H1 (cell line): ENCODE measurements around the gene RPTOR. TPM values are rescaled to one million over a fixed set of nuclear protein-coding genes. Genes with fewer than 3 reads are reported as not detected.

ENCODE experiments used
- CTCF ChIA-PET: fragments of 300-600 bp; sonication (Branson Sonifier 250); formaldehyde crosslinking; loops from one replicate; lab custom pipeline; 2021; ENCODE audit not compliant: partially characterized antibody; lab: Charles Lee
- POLR2A ChIA-PET: fragments of 300-600 bp; sonication (Branson Sonifier 250); formaldehyde crosslinking; loops from one replicate; lab custom pipeline; 2021; ENCODE audit warnings: inconsistent platforms; ENCODE audit not compliant: partially characterized antibody; lab: Charles Lee
- DNase-seq, 2 experiments: peaks; one replicate each; pipeline versions ENCODE4 v3.0.0 to v3.0.0-alpha.2; 2010 to 2022; ENCODE audit warnings: low spot score in 2 of 2, low read depth in 1 of 2, mixed read lengths in 1 of 2
- FAIRE-seq: peaks from 2 replicates; lab custom pipeline; 2011; peaks lifted over from hg19 to GRCh38; lab: Jason Lieb, UNC
- H2AFZ ChIP-seq: 2 replicates; pipeline ENCODE4 v1.8.1; 2012; ENCODE audit warnings: low read length, inconsistent platforms
- H2AK5ac ChIP-seq: 2 replicates; pipeline ENCODE4 v1.6.1; 2013; ENCODE audit warnings: low read depth, low read length
- H2BK120ac ChIP-seq: replicated peaks from 2 replicates; pipeline ENCODE3; 2013; ENCODE audit warnings: low read depth, low read length, inconsistent platforms
- H2BK12ac ChIP-seq: 2 replicates; pipeline ENCODE4 v1.6.1; 2013; ENCODE audit warnings: low read depth, low read length
- H2BK15ac ChIP-seq: 2 replicates; pipeline ENCODE4 v1.6.1; 2013; ENCODE audit warnings: low read length
- H2BK20ac ChIP-seq: 2 replicates; pipeline ENCODE4 v1.6.1; 2013; ENCODE audit warnings: low read length
- H2BK5ac ChIP-seq: 2 replicates; pipeline ENCODE4 v1.6.1; 2013; ENCODE audit warnings: low read depth, low read length
- H3K14ac ChIP-seq: 2 replicates; pipeline ENCODE4 v1.6.1; 2013; ENCODE audit warnings: inconsistent platforms; ENCODE audit not compliant: insufficient read length
- H3K18ac ChIP-seq: 2 replicates; pipeline ENCODE4 v1.6.1; 2013; ENCODE audit warnings: low read length; ENCODE audit errors: extremely low read depth
- H3K23ac ChIP-seq: 2 replicates; pipeline ENCODE4 v1.6.1; 2013; ENCODE audit warnings: inconsistent platforms; ENCODE audit not compliant: insufficient read length
- H3K23me2 ChIP-seq: 2 replicates; pipeline ENCODE4 v1.6.1; 2013; ENCODE audit warnings: low read depth, low read length
- H3K27ac ChIP-seq: 2 replicates; pipeline ENCODE4 v1.6.1; 2011; ENCODE audit warnings: low read depth, low read length, inconsistent platforms
- H3K27me3 ChIP-seq, 4 experiments: replicated peaks in 1 of 4; 1 replicate in 1 of 4; 2 replicates in 3 of 4; pipeline versions ENCODE4 v1.6.1 to v1.8.1; 2011 to 2013; ENCODE audit warnings: low read length in 3 of 4, mild to moderate bottlenecking in 3 of 4, inconsistent platforms in 2 of 4, mixed read lengths in 2 of 4, moderate library complexity in 1 of 4; ENCODE audit not compliant: control insufficient read depth in 3 of 4, insufficient read depth in 3 of 4; ENCODE audit errors: extremely low read depth in 1 of 4
- H3K36me3 ChIP-seq, 4 experiments: 2 replicates each; pipeline versions ENCODE4 v1.6.1 to v1.8.1; 2011 to 2013; ENCODE audit warnings: mild to moderate bottlenecking in 4 of 4, low read length in 3 of 4, moderate library complexity in 2 of 4, control low read depth in 1 of 4, inconsistent platforms in 1 of 4; ENCODE audit not compliant: insufficient read depth in 4 of 4, control insufficient read depth in 2 of 4
- H3K4ac ChIP-seq: replicated peaks from 2 replicates; pipeline ENCODE3; 2013; ENCODE audit warnings: low read length, low read depth, mixed read lengths, inconsistent platforms; ENCODE audit not compliant: insufficient read length
- H3K4me1 ChIP-seq, 4 experiments: replicated peaks in 1 of 4; 1 replicate in 1 of 4; 2 replicates in 3 of 4; pipeline versions ENCODE4 v1.6.1 to v1.8.1; 2011 to 2013; ENCODE audit warnings: low read length in 3 of 4, inconsistent platforms in 2 of 4, mixed read lengths in 1 of 4; ENCODE audit not compliant: insufficient read depth in 4 of 4, control insufficient read depth in 3 of 4
- H3K4me2 ChIP-seq, 2 experiments: 2 replicates each; pipeline versions ENCODE4 v1.6.1 to v1.8.1; 2011 to 2013; ENCODE audit warnings: low read depth in 2 of 2, low read length in 2 of 2, control low read depth in 1 of 2, inconsistent platforms in 1 of 2, mild to moderate bottlenecking in 1 of 2; ENCODE audit not compliant: insufficient read depth in 1 of 2
- H3K4me3 ChIP-seq, 4 experiments: fragments of 200-600, 300-600 bp in 1 of 4; sonication (generic), shearing (Covaris generic), sonication (Bioruptor Twin) in 1 of 4; 2 replicates each; pipeline versions ENCODE4 v1.5.1 to v1.8.1; 2011 to 2016; ENCODE audit warnings: low read length in 4 of 4, low read depth in 3 of 4, control low read depth in 2 of 4, inconsistent platforms in 2 of 4, mild to moderate bottlenecking in 2 of 4, mixed read lengths in 1 of 4, moderate library complexity in 1 of 4; ENCODE audit not compliant: insufficient read depth in 2 of 4; ENCODE audit errors: extremely low read depth in 1 of 4
- H3K56ac ChIP-seq: replicated peaks from 2 replicates; pipeline ENCODE3; 2013; ENCODE audit warnings: low read depth, mild to moderate bottlenecking, mixed read lengths, low read length, inconsistent platforms; ENCODE audit not compliant: insufficient read length
- H3K79me1 ChIP-seq: 2 replicates; pipeline ENCODE4 v1.6.1; 2013; ENCODE audit warnings: low read depth, low read length, control low read depth
- H3K79me2 ChIP-seq, 2 experiments: 2 replicates each; pipeline versions ENCODE4 v1.6.1 to v1.8.1; 2012 to 2013; ENCODE audit warnings: low read length in 2 of 2, mild to moderate bottlenecking in 2 of 2, inconsistent platforms in 1 of 2; ENCODE audit not compliant: insufficient read depth in 2 of 2, control insufficient read depth in 1 of 2
- H3K9ac ChIP-seq, 4 experiments: replicated peaks in 1 of 4; 1 replicate in 1 of 4; 2 replicates in 3 of 4; pipeline versions ENCODE4 v1.6.1 to v1.8.1; 2011 to 2013; ENCODE audit warnings: low read depth in 3 of 4, low read length in 3 of 4, control low read depth in 2 of 4, mild to moderate bottlenecking in 2 of 4, moderate library complexity in 2 of 4, inconsistent platforms in 1 of 4; ENCODE audit errors: extremely low read depth in 1 of 4
- H3K9me3 ChIP-seq, 2 experiments: 2 replicates each; pipeline versions ENCODE4 v1.6.1 to v1.8.1; 2012 to 2013; ENCODE audit warnings: mild to moderate bottlenecking in 2 of 2, moderate library complexity in 2 of 2, control low read depth in 1 of 2, inconsistent platforms in 1 of 2, low read depth in 1 of 2, low read length in 1 of 2, mixed read lengths in 1 of 2; ENCODE audit not compliant: insufficient read depth in 2 of 2
- H4K20me1 ChIP-seq, 2 experiments: replicated peaks in 1 of 2; 2 replicates each; pipeline versions ENCODE3 to v1.8.1; 2011 to 2013; ENCODE audit warnings: inconsistent platforms in 2 of 2, low read length in 2 of 2, mild to moderate bottlenecking in 1 of 2; ENCODE audit not compliant: insufficient read depth in 2 of 2, control insufficient read depth in 1 of 2
- H4K5ac ChIP-seq: 2 replicates; pipeline ENCODE4 v1.6.1; 2013; ENCODE audit warnings: low read length, low read depth, mixed read lengths, inconsistent platforms; ENCODE audit not compliant: insufficient read length
- H4K8ac ChIP-seq: 2 replicates; pipeline ENCODE4 v1.8.0; 2013; ENCODE audit warnings: mild to moderate bottlenecking, moderate library complexity, low read length, inconsistent platforms; ENCODE audit not compliant: insufficient read depth; ENCODE audit errors: extremely low read depth
- H4K91ac ChIP-seq: replicated peaks from 2 replicates; pipeline ENCODE3; 2013; ENCODE audit warnings: low read length, mixed read lengths, inconsistent platforms; ENCODE audit not compliant: insufficient read length
- CEBPB ChIP-seq: IDR thresholded peaks from 2 replicates; pipeline ENCODE4 v1.6.1; 2012; ENCODE audit warnings: low read depth, low read length
- WGBS, 2 experiments: shearing (Covaris generic) in 1 of 2; methylation state at CpG; one replicate each; pipeline versions ENCODE4 v1.1.6 to v1.1.7; 2013 to 2015; ENCODE audit warnings: low lambda C conversion rate in 2 of 2, mixed read lengths in 2 of 2, inconsistent platforms in 1 of 2, low coverage in 1 of 2, missing lambda C conversion rate in 1 of 2; ENCODE audit not compliant: insufficient replicate concordance in 2 of 2, insufficient coverage in 1 of 2, insufficient read length in 1 of 2; ENCODE audit errors: extremely low coverage in 1 of 2, missing lambda C conversion rate in 1 of 2; 5-methylcytosine and 5-hydroxymethylcytosine counted together
- polyA plus RNA-seq, 7 experiments: library from polyadenylated mRNA; depleted of rRNA in 3 of 7; stranded (reverse) in 5 of 7; unstranded in 2 of 7; fragments of >200 nt in 5 of 7; fragments of 200-250 nt in 2 of 7; gene quantifications; 1 replicate in 5 of 7; 2 replicates in 1 of 7; 4 replicates in 1 of 7; pipeline versions ENCODE4 v1.2.1 to v1.2.3, GENCODE V29; 2011 to 2013; ENCODE audit warnings: missing spikeins in 2 of 7, mixed read lengths in 2 of 7
- total RNA-seq: library from RNA; stranded (reverse); fragmentation: NEBNext Ultra II Directional; extraction: Animal tissue kit (Norgen Biotek cat#: 25700); gene quantifications from 2 replicates; pipeline ENCODE4 v1.2.1, GENCODE V29; 2021

The RPTOR gene
- total and polyA plus RNA-seq, 2 of the 8 experiments (the other 6 are each of a cell fraction or from before 2014, with no cell fraction given), result 6.9 to 28.7 TPM

DNA sequence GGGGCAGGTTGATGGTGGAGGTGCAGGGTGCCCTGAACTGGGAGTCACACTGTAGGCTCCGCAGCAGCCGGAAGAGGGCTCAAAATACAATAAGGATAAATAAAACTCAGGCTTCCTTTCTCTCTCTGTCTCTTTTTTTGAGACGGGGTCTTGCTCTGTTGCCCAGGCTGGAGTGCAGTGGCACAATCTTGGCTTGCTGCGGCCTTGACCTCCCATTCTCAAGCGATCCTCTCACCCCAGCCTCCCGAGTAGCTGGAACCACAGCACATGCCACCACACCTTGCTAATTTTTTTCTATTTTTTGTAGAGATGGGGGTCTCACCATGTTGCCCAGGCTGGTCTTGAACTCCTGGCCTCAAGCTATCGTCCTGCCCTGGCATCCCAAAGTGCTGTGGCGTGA, 35.3 kb upstream of the RPTOR start:
- Histone ChIP-seq H4K5ac (no peak overlapping the region), H2BK12ac (no peak overlapping the region), H3K4me2 (no peak overlapping the region), H3K4ac (no peak overlapping the region), H3K18ac (no peak overlapping the region), H4K8ac (no peak overlapping the region), H3K23me2 (peaks cover 10% of the 10 kb centered on the region; the same call in 1 of the 2 replicates), H2AFZ (no peak overlapping the region), H3K79me2 (no peaks in the 10 kb centered on the region), H3K9ac (no peak overlapping the region), H3K79me1 (no peaks in the 10 kb centered on the region), H3K27me3 (peaks cover 0 to 8% (median 3%) of the 10 kb centered on the region in 4 experiments; a peak in 5 of 7 replicates), H3K56ac (no peak overlapping the region), H3K9me3 (no peaks in the 10 kb centered on the region), H4K20me1 (peaks cover 0 to 9% of the 10 kb centered on the region in 2 experiments), H2BK120ac (no peak overlapping the region), H3K14ac (no peak overlapping the region), H2AK5ac (no peak overlapping the region), H2BK5ac (no peak overlapping the region), H3K27ac (no peak overlapping the region), H4K91ac (no peak overlapping the region), H3K4me1 (peaks cover 0 to 2% (median 1%) of the 10 kb centered on the region in 4 experiments; a peak in 3 of 7 replicates), H3K36me3 (no peaks in the 10 kb centered on the region), H3K4me3 (no peak overlapping the region), H3K23ac (no peak overlapping the region), H2BK20ac (no peak overlapping the region), H2BK15ac (no peak overlapping the region)
- WGBS, 2 experiments, result 88% methylated on average over 8 of the region's 8 CpGs; no CpG with 5 or more reads in 1 of the 2 experiments
- FAIRE-seq, result no peak
- DNase-seq, result no peak
- TF ChIP-seq CEBPB, result no peak
- CTCF ChIA-PET, result interaction anchor here (0.9 to 1.5 kb wide), 4 partner anchors 8 to 82 kb away, joined by 3 to 5 read pairs (median 4); no protein-coding TSS in a partner anchor
- POLR2A ChIA-PET, result interaction anchor here (1.1 to 1.2 kb wide), 2 partner anchors 36 to 55 kb away, joined by 3 read pairs; partner anchors contain the start of gene RPTOR
